Measurements from ENCODE around the gene TLR6. TPM values are rescaled to one million over a fixed set of nuclear protein-coding genes. Genes with fewer than 3 reads are reported as not detected.
A peak's percentile ranks its signal among the peaks of the same experiment; 100 is the strongest.

TLR6 gene
- total and polyA plus RNA-seq, 12 donors: 0.14 to 3.7 (median 1.2) TPM

GRCh38 chr4:38794051-38794450 lies 62.6 kb downstream of the TLR6 start:
- no peak for DNase-seq
- Histone ChIP-seq H3K27ac (peak overlapping the region in 1 of 10 donors; percentile 29), H3K36me3 (peaks cover 0 to 24% (median 10%) of the 10 kb centered on the region in 9 donors), H3K4me3 (no peak overlapping the region), H3K27me3 (no peaks in the 10 kb centered on the region), H3K9me3 (peaks cover 0 to 36% (median 3%) of the 10 kb centered on the region in 11 donors), H3K4me1 (peaks cover 0 to 32% (median 0%) of the 10 kb centered on the region in 9 donors)
- no peak for ATAC-seq
- intact Hi-C loops (cut with DNase I): no loop called here
- 70 to 80% methylated on average over 2 of the region's 2 CpGs for WGBS, 2 donors
- no peak for TF ChIP-seq CTCF (IDR thresholded peaks at IDR 0.05)

GRCh38 chr4:38791010-38791409 lies 65.6 kb downstream of the TLR6 start:
- TF ChIP-seq CTCF (IDR thresholded peaks at IDR 0.05): no peak
- 62 to 71% methylated on average over 2 of the region's 2 CpGs for WGBS, 2 donors
- intact Hi-C loops (cut with DNase I): no loop called here
- H3K27ac ChIP-seq: peak overlapping the region in 2 of 10 donors; percentile 41 to 84
- H3K4me1 ChIP-seq: peaks cover 0 to 55% (median 0%) of the 10 kb centered on the region in 9 donors
- DNase-seq (no peak), ATAC-seq (peak in 1 of 8 donors; percentile 44)
- no peaks in the 10 kb centered on the region for H3K27me3 ChIP-seq
- no peaks in the 10 kb centered on the region for H3K36me3 ChIP-seq
- H3K9me3 ChIP-seq: peaks cover 0 to 17% (median 0%) of the 10 kb centered on the region in 11 donors
- no peak overlapping the region for H3K4me3 ChIP-seq

- ATAC-seq (no peak), DNase-seq (no peak)
- Histone ChIP-seq H3K4me1 (peaks cover 0 to 59% (median 0%) of the 10 kb centered on the region in 9 donors), H3K27me3 (no peaks in the 10 kb centered on the region), H3K4me3 (no peak overlapping the region), H3K27ac (no peak overlapping the region), H3K9me3 (peaks cover 0 to 8% (median 0%) of the 10 kb centered on the region in 11 donors), H3K36me3 (no peaks in the 10 kb centered on the region)
- intact Hi-C loops (cut with DNase I): loop anchor here in 1 of 10 donors (10.0 kb wide), 1 partner anchor 724 kb away; no protein-coding TSS in a partner anchor
- no peak for TF ChIP-seq CTCF (IDR thresholded peaks at IDR 0.05)
- 58 to 74% methylated on average over 1 of the region's 1 CpG for WGBS, 2 donors
These were observed 68.3 kb downstream of the TLR6 start for GRCh38 chr4:38788317-38788716.

- H3K27me3 ChIP-seq: no peaks in the 10 kb centered on the region
- no peaks in the 10 kb centered on the region for H3K36me3 ChIP-seq
- intact Hi-C loops (cut with DNase I): loop anchor here in 1 of 10 donors (10.0 kb wide), 1 partner anchor 723 kb away; no protein-coding TSS in a partner anchor
- DNase-seq: no peak
- 85 to 87% methylated on average over 4 of the region's 4 CpGs for WGBS, 2 donors
- no peak overlapping the region for H3K4me3 ChIP-seq
- TF ChIP-seq CTCF (IDR thresholded peaks at IDR 0.05): no peak
- no peak overlapping the region for H3K27ac ChIP-seq
- peaks cover 0 to 63% (median 0%) of the 10 kb centered on the region in 9 donors for H3K4me1 ChIP-seq
- no peak for ATAC-seq
- peaks cover 0 to 8% (median 0%) of the 10 kb centered on the region in 11 donors for H3K9me3 ChIP-seq
These were observed 68.9 kb downstream of the TLR6 start for GRCh38 chr4:38787693-38788092.
